GM21367 (cell line): ENCODE measurements around the gene AMBRA1.
"Not testable (repeated sequence)": the region's sequence is repeated elsewhere in the genome, so short reads cannot be mapped to it uniquely, and the experiment has no call there.

Experiments used
- ATAC-seq: cut with Tn5 transposase; IDR thresholded peaks from one replicate; pipeline ENCODE4 v1.9.1; 2021; ENCODE audit not compliant: unreplicated experiment

The AMBRA1 gene

GRCh38 chr11:46387456-46387855 lies 206.4 kb downstream of the AMBRA1 start:
- no peak for ATAC-seq

GRCh38 chr11:46386674-46387073 lies 207.1 kb downstream of the AMBRA1 start:
- no peak for ATAC-seq

- ATAC-seq: no peak
These were observed 207.7 kb downstream of the AMBRA1 start for GRCh38 chr11:46386005-46386578.

- ATAC-seq: no peak
These were observed 208.4 kb downstream of the AMBRA1 start for GRCh38 chr11:46385169-46386004.

GRCh38 chr11:46383974-46384701 lies 209.7 kb downstream of the AMBRA1 start:
- no peak for ATAC-seq

- ATAC-seq: no peak
These were observed 210.4 kb downstream of the AMBRA1 start for GRCh38 chr11:46383404-46383758.

- ATAC-seq: no peak
These were observed 211.0 kb downstream of the AMBRA1 start for GRCh38 chr11:46382646-46383403.

GRCh38 chr11:46381819-46382645 lies 211.8 kb downstream of the AMBRA1 start:
- no peak for ATAC-seq

DNA sequence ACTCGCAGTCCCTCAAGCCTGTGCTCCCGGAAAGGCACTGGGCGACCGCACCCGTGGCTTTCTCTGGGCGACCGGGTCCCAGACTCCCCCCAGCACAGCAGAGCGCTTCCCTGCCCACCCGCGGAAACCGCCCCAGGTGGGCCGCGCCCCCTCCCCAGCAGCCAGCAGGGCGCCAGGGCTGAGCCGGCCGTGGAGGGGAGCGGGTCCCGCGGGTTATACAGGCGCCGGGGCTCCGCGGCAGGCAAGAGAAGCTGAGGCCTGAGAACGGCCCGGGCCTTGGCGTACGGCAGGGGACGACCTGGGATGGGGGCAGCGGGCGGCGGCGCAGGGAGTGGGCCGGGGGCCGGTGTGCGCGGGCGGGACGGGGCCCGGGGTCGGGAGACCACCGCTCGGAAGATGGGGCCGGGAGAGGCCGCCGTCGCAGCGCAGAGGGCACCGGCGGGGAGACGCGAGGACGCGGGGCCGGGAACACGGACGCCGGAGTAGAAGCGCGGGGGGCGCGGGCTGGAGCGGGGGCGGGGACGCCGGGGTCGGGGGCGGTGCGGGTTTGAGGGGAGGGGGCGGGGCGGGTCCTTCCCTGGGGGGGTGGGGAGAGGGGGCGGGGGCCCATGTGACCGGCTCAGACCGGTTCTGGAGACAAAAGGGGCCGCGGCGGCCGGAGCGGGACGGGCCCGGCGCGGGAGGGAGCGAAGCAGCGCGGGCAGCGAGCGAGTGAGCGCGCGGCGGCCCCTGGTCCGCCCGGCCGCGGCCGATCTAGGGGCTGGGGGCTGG lies 212.6 kb downstream of the AMBRA1 start, which contains the start of gene MDK:
Gene MDK, plus strand, starts transcription at position 622 of the 771 bp plus-strand sequence. CDS start 389 bp downstream, outside the sequence.
- ATAC-seq: no peak

DNA sequence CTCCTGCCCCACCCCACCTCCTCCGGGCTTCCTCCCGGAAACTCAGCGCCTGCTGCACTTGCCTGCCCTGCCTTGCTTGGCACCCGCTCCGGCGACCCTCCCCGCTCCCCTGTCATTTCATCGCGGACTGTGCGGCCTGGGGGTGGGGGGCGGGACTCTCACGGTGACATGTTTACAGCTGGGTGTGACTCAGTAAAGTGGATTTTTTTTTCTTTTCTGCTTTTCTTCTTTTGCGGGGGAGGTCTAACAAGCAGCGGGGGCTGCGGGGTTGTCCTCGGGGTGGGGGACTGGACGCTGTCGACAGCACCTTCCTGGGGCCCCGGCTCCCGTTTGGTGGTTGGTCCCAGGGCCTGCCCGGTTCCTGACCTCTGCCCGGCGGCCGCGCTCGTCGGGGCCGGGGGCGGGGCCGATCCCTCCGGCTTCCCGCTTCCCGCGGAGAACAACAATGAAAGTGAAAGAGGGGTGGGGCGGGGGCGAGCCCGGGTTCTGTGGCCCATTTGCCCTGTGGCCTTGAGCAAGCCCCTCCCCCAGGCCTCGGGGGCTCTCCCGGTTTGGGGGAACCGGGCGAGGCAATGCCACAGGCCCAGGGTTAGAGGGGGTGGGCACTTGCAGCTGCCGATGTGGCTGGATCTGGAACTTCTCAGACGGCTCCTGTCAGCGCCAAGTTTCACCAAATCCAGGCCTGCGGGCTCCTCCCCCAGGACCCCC lies 213.3 kb downstream of the AMBRA1 start:
- ATAC-seq: no peak

GRCh38 chr11:46379482-46380293 lies 214.1 kb downstream of the AMBRA1 start:
- not testable (repeated sequence) for ATAC-seq

DNA sequence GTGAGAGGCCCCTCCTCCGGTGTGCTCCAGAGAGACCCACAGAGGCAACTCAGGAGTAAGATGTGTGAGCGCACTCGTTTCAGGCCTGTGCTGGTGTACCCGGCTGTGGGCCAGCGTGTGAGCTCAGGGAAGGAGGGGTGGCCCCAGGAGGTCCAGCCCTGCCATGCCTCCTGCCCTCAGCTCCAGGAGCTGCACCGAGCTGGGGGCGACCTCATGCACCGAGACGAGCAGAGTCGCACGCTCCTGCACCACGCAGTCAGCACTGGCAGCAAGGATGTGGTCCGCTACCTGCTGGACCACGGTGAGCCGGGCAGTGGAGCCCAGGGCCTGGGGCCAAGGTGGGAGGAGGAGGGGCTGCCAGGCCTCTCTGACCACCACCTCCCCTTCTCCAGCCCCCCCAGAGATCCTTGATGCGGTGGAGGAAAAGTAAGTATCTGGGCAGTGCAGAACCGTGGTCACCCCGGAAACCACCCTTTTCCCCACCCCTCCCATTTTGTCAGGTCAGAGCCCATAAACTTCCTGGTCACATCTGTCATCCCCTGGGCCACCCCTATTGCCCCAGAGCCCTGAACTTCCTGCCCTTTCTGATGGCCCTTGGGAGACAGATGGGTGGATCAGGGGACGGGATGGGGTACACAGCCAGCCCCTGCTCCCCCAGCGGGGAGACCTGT lies 214.9 kb downstream of the AMBRA1 start:
- no peak for ATAC-seq

DNA sequence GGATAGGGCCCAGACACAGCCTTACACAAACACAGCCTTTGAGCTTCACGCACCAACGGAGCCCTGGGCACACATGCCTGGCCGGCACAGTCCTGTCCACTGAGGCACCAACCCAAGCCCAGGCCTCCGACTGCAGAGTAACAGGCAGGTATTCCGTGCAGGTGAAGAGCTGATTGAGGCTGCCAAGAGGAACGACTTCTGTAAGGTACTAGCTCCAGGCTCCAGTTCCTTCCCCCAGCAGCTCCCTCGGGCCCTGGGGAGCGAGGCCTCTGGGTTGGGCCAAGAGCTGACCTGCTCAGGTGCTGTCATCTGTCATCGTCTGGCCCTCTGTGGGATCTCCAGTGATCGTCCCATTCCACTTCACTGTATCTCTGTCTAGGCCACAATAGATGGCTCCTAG lies 215.5 kb downstream of the AMBRA1 start:
- ATAC-seq: no peak

DNA sequence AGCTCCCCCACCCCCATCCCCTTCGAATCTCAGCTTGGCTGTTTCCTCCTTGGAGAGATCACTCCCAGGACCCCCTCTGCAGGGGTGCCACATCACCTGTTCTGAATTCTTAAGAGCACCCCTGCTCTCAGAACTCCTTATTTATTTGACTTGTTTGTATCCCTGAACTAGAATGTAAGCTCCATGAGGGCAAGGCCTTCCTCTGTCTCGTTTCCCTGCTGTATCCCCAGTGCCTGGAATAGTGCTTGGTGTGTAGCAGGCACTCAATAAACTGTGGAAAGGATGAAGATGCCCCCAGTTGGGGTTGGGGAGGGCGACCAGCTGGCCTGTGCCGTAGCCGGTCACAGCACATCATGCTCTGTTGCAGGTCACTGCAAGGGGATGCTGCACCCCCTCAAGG lies 216.0 kb downstream of the AMBRA1 start:
- no peak for ATAC-seq

- no peak for ATAC-seq
These were observed 216.5 kb downstream of the AMBRA1 start for GRCh38 chr11:46377290-46377689.

DNA sequence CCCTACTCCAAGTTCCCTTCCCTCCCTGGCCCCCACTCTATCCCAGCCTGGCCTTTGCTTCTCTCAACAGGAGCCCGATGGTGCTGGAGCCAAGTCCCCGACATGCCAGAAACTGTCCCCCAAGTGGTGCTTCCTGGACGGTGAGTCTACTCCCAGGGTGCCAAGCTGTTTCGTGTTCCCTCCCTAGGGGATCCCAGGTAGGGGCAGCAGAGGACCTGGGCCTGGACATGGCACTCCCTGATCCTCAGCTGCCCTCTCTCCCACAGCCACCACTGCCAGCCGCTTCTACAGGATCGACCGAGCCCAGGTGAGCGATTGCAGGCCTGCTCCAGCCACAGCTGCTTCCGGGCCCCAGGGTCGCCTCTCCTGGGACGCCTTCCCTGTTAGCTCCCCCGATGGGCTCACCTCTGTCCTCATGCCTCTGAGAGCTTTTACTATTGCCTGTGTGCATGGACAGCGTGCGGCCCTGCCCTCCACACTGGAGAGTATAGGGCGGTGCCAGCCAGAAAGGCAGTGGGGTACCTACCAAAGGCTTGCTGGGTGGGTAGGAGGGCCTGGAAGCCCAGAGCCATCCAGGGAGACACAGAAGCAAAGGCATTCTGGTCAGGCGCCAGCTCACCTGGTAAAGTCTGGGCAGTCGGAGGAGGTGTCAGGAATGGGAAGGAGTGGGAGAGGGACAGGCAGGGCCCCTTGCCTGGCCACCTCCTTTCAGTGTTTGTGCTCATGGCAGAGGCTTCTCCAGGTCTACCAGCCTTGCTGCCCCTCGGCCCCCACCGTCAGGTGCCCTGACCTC lies 217.4 kb downstream of the AMBRA1 start:
- no peak for ATAC-seq
